Gastrocnemius medialis (tissue), 4 donors: ENCODE results near the gene NFASC.

ENCODE experiments used
- POLR2A ChIP-seq, 2 donors: fragments of 450-650 bp; IDR thresholded peaks; one replicate each; pipeline ENCODE4 v1.6.1; 2017; ENCODE audit warnings: antibody characterized with exemption in 2 of 2, mild to moderate bottlenecking in 2 of 2, moderate library complexity in 2 of 2
- TF ChIP-seq, protein P1 (sequence below), 5 experiments: fragments of 450-650 bp in 3 of 5; fragments of 200-600 bp in 2 of 5; sonication (generic) in 2 of 5; IDR thresholded peaks in 4 of 5; conservative IDR thresholded peaks in 1 of 5; 1 replicate in 4 of 5; 2 replicates in 1 of 5; pipeline ENCODE4 v1.5.1; 2016 to 2019; ENCODE audit warnings: antibody characterized with exemption in 5 of 5, mild to moderate bottlenecking in 3 of 5, moderate library complexity in 3 of 5

DNA sequence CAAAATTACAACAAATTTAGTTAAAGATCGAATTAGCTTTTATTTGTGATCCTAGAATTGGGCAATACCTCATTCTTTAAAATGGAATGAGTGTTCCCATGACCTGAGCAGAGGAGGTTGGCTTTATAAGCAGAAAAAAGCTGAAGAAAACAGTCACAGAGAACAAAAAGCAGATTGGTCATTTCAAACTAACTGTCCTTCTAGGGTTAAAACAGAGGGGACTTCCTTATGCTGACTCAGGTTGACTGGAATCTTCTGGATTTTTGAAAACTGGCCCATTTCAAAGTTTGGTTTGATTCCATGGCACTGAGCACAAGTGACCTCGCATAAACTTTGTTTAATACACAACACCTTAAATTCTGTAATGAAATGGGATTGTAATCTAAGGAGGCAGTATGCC, 17.6 kb downstream of the NFASC start:
- TF ChIP-seq, protein P1, sequence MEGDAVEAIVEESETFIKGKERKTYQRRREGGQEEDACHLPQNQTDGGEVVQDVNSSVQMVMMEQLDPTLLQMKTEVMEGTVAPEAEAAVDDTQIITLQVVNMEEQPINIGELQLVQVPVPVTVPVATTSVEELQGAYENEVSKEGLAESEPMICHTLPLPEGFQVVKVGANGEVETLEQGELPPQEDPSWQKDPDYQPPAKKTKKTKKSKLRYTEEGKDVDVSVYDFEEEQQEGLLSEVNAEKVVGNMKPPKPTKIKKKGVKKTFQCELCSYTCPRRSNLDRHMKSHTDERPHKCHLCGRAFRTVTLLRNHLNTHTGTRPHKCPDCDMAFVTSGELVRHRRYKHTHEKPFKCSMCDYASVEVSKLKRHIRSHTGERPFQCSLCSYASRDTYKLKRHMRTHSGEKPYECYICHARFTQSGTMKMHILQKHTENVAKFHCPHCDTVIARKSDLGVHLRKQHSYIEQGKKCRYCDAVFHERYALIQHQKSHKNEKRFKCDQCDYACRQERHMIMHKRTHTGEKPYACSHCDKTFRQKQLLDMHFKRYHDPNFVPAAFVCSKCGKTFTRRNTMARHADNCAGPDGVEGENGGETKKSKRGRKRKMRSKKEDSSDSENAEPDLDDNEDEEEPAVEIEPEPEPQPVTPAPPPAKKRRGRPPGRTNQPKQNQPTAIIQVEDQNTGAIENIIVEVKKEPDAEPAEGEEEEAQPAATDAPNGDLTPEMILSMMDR (IDR thresholded peaks at IDR 0.05 in 4 of 5, conservative IDR thresholded peaks at IDR 0.05 in 1 of 5) = no peak
- no peak for TF ChIP-seq POLR2A (IDR thresholded peaks at IDR 0.05)
